ENCODE data around the gene NBEA. TPM values are rescaled to one million over a fixed set of nuclear protein-coding genes. Genes with fewer than 3 reads are reported as not detected.

The NBEA gene
- total RNA-seq, 3 donors from 2014 or later (not counting 1 experiment from before 2014, with no cell fraction given) = 0.27 to 0.66 (median 0.33) TPM

DNA sequence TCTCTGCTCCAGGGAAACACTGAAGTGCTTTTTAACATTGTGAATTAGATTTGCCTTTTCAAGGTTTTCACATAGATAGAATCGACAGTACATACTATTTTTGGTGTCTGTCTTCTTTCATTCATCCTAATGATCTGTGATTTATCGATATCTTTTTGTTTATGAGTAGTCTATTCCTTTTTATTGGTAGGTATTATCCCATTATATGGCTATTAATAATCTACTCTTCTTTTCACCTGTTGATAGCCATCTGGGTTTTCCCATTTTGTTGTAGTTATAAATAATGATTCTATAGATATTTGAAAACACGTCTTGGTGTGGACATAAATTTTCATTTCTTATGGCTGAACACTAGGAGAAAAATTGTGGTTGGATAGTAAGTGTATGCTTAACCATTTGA, 271.8 kb downstream of the NBEA start:
- 78% methylated on average over 1 of the region's 3 CpGs for WGBS (ENCODE audit: insufficient coverage)

DNA sequence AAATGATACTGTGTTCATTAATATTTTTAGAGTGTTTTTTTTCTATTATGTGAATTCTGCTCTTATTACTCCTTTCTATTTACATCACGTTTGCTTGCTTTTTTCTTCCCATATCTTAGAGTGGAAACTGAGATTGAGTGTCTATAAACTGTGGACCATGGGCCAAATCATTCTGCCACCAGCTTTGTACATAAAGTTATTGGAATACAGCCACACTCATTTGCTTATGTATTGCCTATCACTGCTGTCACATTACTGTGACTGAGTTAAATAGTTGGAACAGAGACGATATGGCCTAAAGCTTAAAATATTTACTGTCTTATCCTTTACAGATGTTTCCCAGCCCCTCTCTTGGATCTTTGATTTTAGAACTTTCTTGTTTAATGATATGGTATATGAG, 274.1 kb downstream of the NBEA start:
- no peaks in the 10 kb centered on the region for H3K36me3 Mint-ChIP-seq
- no peak overlapping the region for H3K27ac Mint-ChIP-seq
- no peaks in the 10 kb centered on the region for H3K36me3 ChIP-seq (ENCODE audit: control insufficient read depth, insufficient read depth, low read length)
- no peak overlapping the region for H3K27ac ChIP-seq (ENCODE audit: low read length)
- intact Hi-C loops (cut with micrococcal nuclease) = no loop called here
- H3K4me3 Mint-ChIP-seq = no peak overlapping the region
- no peak for ATAC-seq
- no CpG with 5 or more reads among the region's 2 CpGs for WGBS (ENCODE audit: insufficient coverage)
- H3K27me3 Mint-ChIP-seq (ENCODE audit: low read depth in 2 of 2) = peaks cover 0 to 3% of the 10 kb centered on the region in 2 donors
- TF ChIP-seq, protein P1, sequence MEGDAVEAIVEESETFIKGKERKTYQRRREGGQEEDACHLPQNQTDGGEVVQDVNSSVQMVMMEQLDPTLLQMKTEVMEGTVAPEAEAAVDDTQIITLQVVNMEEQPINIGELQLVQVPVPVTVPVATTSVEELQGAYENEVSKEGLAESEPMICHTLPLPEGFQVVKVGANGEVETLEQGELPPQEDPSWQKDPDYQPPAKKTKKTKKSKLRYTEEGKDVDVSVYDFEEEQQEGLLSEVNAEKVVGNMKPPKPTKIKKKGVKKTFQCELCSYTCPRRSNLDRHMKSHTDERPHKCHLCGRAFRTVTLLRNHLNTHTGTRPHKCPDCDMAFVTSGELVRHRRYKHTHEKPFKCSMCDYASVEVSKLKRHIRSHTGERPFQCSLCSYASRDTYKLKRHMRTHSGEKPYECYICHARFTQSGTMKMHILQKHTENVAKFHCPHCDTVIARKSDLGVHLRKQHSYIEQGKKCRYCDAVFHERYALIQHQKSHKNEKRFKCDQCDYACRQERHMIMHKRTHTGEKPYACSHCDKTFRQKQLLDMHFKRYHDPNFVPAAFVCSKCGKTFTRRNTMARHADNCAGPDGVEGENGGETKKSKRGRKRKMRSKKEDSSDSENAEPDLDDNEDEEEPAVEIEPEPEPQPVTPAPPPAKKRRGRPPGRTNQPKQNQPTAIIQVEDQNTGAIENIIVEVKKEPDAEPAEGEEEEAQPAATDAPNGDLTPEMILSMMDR (IDR thresholded peaks at IDR 0.05) = no peak
- H3K4me1 Mint-ChIP-seq = no peaks in the 10 kb centered on the region
- no peaks in the 10 kb centered on the region for H3K9me3 ChIP-seq (ENCODE audit: control insufficient read depth, insufficient read depth, low read length)
- H3K27me3 ChIP-seq (ENCODE audit: control insufficient read depth, insufficient read depth, low read length) = no peaks in the 10 kb centered on the region
- H3K4me1 ChIP-seq (ENCODE audit: control insufficient read depth, insufficient read depth, low read length) = no peaks in the 10 kb centered on the region
- no peak for DNase-seq
- H3K9me3 Mint-ChIP-seq = peaks cover 0 to 4% of the 10 kb centered on the region in 2 donors
- no peak overlapping the region for H3K4me3 ChIP-seq (ENCODE audit: low read length)

More for the DNA sequence above, 271.8 kb downstream of the NBEA start:
- intact Hi-C loops (cut with micrococcal nuclease) = loop anchor here (5.0 kb wide), 1 partner anchor 603 kb away; no protein-coding TSS in a partner anchor
- H3K4me1 ChIP-seq (ENCODE audit: control insufficient read depth, insufficient read depth, low read length) = no peaks in the 10 kb centered on the region
- no peaks in the 10 kb centered on the region for H3K36me3 ChIP-seq (ENCODE audit: control insufficient read depth, insufficient read depth, low read length)
- H3K4me3 ChIP-seq (ENCODE audit: low read length) = no peak overlapping the region
- Mint-ChIP-seq H3K27me3 (ENCODE audit: low read depth in 2 of 2) (no peaks in the 10 kb centered on the region), H3K4me1 (no peaks in the 10 kb centered on the region), H3K27ac (no peak overlapping the region), H3K9me3 (no peaks in the 10 kb centered on the region), H3K36me3 (no peaks in the 10 kb centered on the region), H3K4me3 (no peak overlapping the region)
- H3K27me3 ChIP-seq (ENCODE audit: control insufficient read depth, insufficient read depth, low read length) = no peaks in the 10 kb centered on the region
- ATAC-seq (no peak), DNase-seq (no peak)
- no peak overlapping the region for H3K27ac ChIP-seq (ENCODE audit: low read length)
- H3K9me3 ChIP-seq (ENCODE audit: control insufficient read depth, insufficient read depth, low read length) = no peaks in the 10 kb centered on the region
- TF ChIP-seq, protein P1 (IDR thresholded peaks at IDR 0.05) = no peak

DNA sequence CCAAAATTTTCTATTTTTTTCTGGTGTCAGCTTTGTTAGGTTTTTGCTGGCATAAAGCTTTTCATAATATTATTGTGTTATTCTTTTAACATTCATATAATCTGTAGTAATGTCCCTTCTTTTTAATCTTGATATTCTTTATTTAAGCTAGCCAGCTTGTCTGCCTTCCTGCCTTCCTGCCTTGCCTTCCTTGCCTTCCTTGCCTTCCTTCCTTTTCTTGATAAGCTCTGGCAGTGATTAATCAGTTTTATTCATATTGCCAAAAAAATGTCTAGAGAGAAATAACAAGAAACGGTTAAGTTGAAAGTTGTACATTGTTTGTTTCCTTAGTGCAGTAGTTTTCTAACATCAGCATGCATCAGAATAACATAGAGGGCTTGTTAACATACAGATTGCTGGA, 277.0 kb downstream of the NBEA start:
- H3K27me3 Mint-ChIP-seq (ENCODE audit: low read depth in 2 of 2) = peaks cover 0 to 3% of the 10 kb centered on the region in 2 donors
- ATAC-seq = no peak
- no peak overlapping the region for H3K4me3 Mint-ChIP-seq
- no peaks in the 10 kb centered on the region for H3K9me3 ChIP-seq (ENCODE audit: control insufficient read depth, insufficient read depth, low read length)
- no peaks in the 10 kb centered on the region for H3K4me1 Mint-ChIP-seq
- intact Hi-C loops (cut with micrococcal nuclease) = no loop called here
- H3K36me3 ChIP-seq (ENCODE audit: control insufficient read depth, insufficient read depth, low read length) = no peaks in the 10 kb centered on the region
- 40% methylated on average over 1 of the region's 1 CpG for WGBS (ENCODE audit: insufficient coverage)
- no peaks in the 10 kb centered on the region for H3K36me3 Mint-ChIP-seq
- H3K4me1 ChIP-seq (ENCODE audit: control insufficient read depth, insufficient read depth, low read length) = no peaks in the 10 kb centered on the region
- no peak overlapping the region for H3K27ac Mint-ChIP-seq
- H3K9me3 Mint-ChIP-seq = peaks cover 0 to 4% of the 10 kb centered on the region in 2 donors
- no peak for DNase-seq
- no peak overlapping the region for H3K27ac ChIP-seq (ENCODE audit: low read length)
- TF ChIP-seq, protein P1 (IDR thresholded peaks at IDR 0.05) = no peak
- no peak overlapping the region for H3K4me3 ChIP-seq (ENCODE audit: low read length)
- H3K27me3 ChIP-seq (ENCODE audit: control insufficient read depth, insufficient read depth, low read length) = no peaks in the 10 kb centered on the region

DNA sequence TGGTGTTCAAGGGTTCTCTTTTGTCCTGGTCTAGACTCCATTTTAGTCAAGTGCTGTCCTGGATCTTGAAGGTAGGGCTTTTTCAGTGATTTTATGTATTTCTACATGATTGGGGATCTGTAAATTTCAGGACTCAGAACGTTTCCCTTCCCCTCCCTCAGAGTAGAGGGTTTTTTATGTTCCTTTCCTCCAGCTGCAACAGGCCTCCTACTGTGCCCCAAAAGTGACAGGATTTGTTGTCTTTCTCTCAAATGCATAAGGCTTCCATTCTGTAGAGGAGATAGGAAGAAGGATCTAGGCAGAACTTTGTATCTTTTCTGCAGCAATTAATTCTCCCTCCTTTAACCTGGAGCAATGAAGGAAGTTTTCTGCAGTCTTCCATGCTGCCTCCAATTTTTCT, 283.1 kb downstream of the NBEA start:
- DNase-seq (no peak), ATAC-seq (no peak)
- Histone ChIP-seq H3K9me3 (ENCODE audit: control insufficient read depth, insufficient read depth, low read length) (no peaks in the 10 kb centered on the region), H3K36me3 (ENCODE audit: control insufficient read depth, insufficient read depth, low read length) (no peaks in the 10 kb centered on the region), H3K27ac (ENCODE audit: low read length) (no peak overlapping the region), H3K27me3 (ENCODE audit: control insufficient read depth, insufficient read depth, low read length) (no peaks in the 10 kb centered on the region), H3K4me1 (ENCODE audit: control insufficient read depth, insufficient read depth, low read length) (no peaks in the 10 kb centered on the region), H3K4me3 (ENCODE audit: low read length) (no peak overlapping the region)
- H3K9me3 Mint-ChIP-seq = no peaks in the 10 kb centered on the region
- no peaks in the 10 kb centered on the region for H3K4me1 Mint-ChIP-seq
- no CpG with 5 or more reads among the region's 1 CpG for WGBS (ENCODE audit: insufficient coverage)
- H3K27ac Mint-ChIP-seq = no peak overlapping the region
- intact Hi-C loops (cut with micrococcal nuclease) = no loop called here
- H3K36me3 Mint-ChIP-seq = no peaks in the 10 kb centered on the region
- TF ChIP-seq, protein P1 (IDR thresholded peaks at IDR 0.05) = no peak
- peaks cover 0 to 3% of the 10 kb centered on the region in 2 donors for H3K27me3 Mint-ChIP-seq (ENCODE audit: low read depth in 2 of 2)
- no peak overlapping the region for H3K4me3 Mint-ChIP-seq

Measured in natural killer cell (primary cell).